GM08714 (cell line): ENCODE data around the gene MYBPH.

Experiments
- H3K4me3 ChIP-seq: fragments of 200-500 bp; sonication (Bioruptor generic); 2 replicates; pipeline ENCODE4 v1.5.1; 2014; ENCODE audit warnings: mild to moderate bottlenecking, low read length, inconsistent platforms
- ZNF274 ChIP-seq: IDR thresholded peaks from 2 replicates; pipeline ENCODE4 v1.6.1; 2012; ENCODE audit warnings: mild to moderate bottlenecking, low read depth, low read length

The MYBPH gene

DNA sequence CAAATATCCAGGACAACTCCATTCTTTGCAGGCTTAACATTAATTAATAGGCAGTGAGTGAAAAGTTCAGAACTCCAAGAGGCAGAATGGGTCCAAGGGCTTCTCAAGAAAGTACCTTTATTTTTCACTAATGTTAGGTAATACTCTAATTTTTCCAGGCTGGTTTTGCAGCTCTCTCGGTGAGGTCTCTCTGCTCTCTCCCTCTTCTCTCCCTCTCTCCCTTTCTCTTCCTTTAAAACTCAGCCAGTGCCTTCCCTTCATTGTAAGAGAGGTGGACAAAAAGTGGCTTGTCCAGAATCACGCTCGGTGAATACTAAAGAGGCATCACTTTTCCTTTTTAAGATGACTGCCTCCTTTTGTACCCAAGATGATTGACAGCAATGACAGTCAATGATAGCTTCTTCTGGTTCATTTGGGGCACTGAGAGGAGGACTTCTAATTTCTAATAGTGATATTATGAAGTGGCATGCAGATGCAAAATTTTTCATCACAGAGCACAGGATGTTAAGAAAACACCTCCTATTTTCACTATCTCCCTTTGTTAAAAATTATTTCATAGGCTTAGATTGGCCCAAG lies 12.2 kb upstream of the MYBPH start:
- H3K4me3 ChIP-seq: no peak overlapping the region
- no peak for TF ChIP-seq ZNF274

DNA sequence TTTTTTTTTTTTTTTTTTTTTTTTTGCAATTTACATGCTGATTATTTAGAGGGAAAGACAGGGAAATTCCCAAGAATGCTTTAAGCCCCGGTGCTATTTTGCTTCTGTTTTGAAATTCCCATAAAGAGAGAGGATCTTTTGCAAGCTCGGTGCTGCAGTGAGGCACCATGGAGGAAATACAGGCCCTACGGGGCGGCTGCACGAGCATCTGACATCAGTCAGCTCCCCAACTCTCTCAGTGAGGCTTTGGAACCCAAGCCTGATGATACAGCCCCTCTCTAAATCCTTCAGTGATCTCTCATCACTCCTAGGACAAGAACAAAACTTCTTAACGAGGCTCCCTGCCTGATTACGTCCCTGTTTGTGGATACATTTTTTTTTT lies 11.7 kb upstream of the MYBPH start:
- no peak for TF ChIP-seq ZNF274

GRCh38 chr1:203186446-203187303 lies 11.0 kb upstream of the MYBPH start, which contains the start of gene CHI3L1:
CHI3L1 (minus strand) TSS chr1:203186704; CDS start chr1:203186623, 81 bp downstream.
- TF ChIP-seq ZNF274: no peak
- H3K4me3 ChIP-seq: no peak within 1 kb of the TSS

More for the DNA sequence above, 11.7 kb upstream of the MYBPH start:
- no peak overlapping the region for H3K4me3 ChIP-seq

- no peak for TF ChIP-seq ZNF274
- H3K4me3 ChIP-seq: no peak overlapping the region
These were observed 10.4 kb upstream of the MYBPH start for GRCh38 chr1:203186091-203186445.

GRCh38 chr1:203185585-203185984 lies 10.0 kb upstream of the MYBPH start:
- no peak for TF ChIP-seq ZNF274
- no peak overlapping the region for H3K4me3 ChIP-seq

- no peak overlapping the region for H3K4me3 ChIP-seq
- TF ChIP-seq ZNF274: no peak
These were observed 9.4 kb upstream of the MYBPH start for GRCh38 chr1:203185061-203185461.

- H3K4me3 ChIP-seq: no peak overlapping the region
- no peak for TF ChIP-seq ZNF274
These were observed 8.8 kb upstream of the MYBPH start for GRCh38 chr1:203184467-203184866.

GRCh38 chr1:203183828-203184227 lies 8.2 kb upstream of the MYBPH start:
- H3K4me3 ChIP-seq: no peak overlapping the region
- no peak for TF ChIP-seq ZNF274

GRCh38 chr1:203182387-203182953 lies 6.8 kb upstream of the MYBPH start:
- no peak overlapping the region for H3K4me3 ChIP-seq
- TF ChIP-seq ZNF274: no peak

GRCh38 chr1:203181586-203182386 lies 6.2 kb upstream of the MYBPH start:
- H3K4me3 ChIP-seq: no peak overlapping the region
- no peak for TF ChIP-seq ZNF274

DNA sequence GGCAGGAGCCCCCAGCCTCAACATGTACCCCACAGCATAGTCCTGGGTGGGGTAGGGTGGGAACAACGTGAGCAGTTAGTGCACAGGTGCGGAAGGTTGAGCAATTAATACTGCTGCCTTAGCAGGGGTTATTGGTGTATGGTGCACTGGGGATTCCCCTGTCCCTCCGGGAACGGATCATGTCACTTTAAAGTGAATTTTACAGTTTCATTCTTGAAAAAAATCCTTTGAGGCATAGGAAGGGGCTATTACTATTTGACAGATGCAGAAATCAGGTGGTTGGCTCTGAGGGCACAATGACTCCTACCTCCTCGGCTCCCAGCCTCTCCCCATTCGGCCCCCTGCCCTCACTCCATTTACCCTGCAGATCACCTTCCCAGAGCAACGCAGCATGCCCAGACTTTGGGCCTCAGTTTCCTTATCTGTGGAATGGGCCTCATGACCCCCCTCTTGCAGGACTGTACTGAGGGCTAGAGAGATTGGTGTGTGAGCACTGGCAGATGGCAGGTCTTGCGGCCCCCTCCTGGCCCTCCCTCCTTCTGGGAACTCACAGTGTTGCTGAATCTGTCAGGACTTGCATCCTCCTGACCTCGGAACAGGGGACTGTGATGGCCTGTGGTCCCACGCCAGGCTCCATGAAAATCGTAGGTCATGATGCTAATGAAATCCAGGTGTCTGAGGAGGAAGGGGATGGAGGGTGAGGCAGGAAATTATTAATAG lies 5.1 kb upstream of the MYBPH start:
- TF ChIP-seq ZNF274: no peak
- no peak overlapping the region for H3K4me3 ChIP-seq

DNA sequence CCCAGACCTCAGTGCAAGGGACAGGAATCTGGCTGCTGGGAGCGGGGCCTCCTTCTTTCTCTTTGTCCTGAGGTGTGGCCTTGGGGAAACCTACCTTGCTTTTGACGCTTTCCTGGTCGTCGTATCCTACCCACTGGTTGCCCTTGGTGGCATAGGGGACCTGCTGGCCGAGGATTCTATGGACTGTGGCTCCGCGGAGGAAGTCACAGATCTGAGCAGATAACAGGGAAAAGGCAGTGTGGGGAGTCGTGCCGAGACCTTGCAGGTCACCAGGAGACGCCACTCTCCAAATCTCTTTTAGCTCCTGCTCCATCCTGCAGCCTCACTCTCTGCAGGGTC lies 4.0 kb upstream of the MYBPH start:
- no peak for TF ChIP-seq ZNF274
- no peak overlapping the region for H3K4me3 ChIP-seq

GRCh38 chr1:203178821-203179666 lies 3.4 kb upstream of the MYBPH start:
- H3K4me3 ChIP-seq: no peak overlapping the region
- no peak for TF ChIP-seq ZNF274
